GM18499 (cell line): Measurements from ENCODE around the gene MBP.

Experiments
- ATAC-seq: cut with Tn5 transposase; IDR thresholded peaks from one replicate; pipeline ENCODE4 v1.9.1; 2021; ENCODE audit warnings: moderate number of reproducible peaks; ENCODE audit not compliant: insufficient read depth, unreplicated experiment

The MBP gene

GRCh38 chr18:77054606-77055428 is 77.8 kb downstream of the MBP start:
- ATAC-seq = peak; percentile 68

- ATAC-seq = no peak
Observed at GRCh38 chr18:77054288-77054605, 78.3 kb downstream of the MBP start.

- no peak for ATAC-seq
Observed at GRCh38 chr18:77053616-77054287, 78.8 kb downstream of the MBP start.

GRCh38 chr18:77052983-77053309 is 79.6 kb downstream of the MBP start:
- ATAC-seq = no peak

GRCh38 chr18:77052297-77052982 is 80.1 kb downstream of the MBP start:
- ATAC-seq = no peak

GRCh38 chr18:77051581-77052296 is 80.8 kb downstream of the MBP start:
- no peak for ATAC-seq

- no peak for ATAC-seq
Observed at GRCh38 chr18:77049938-77050337, 82.6 kb downstream of the MBP start.

GRCh38 chr18:77047803-77048419 is 84.7 kb downstream of the MBP start:
- ATAC-seq = no peak

GRCh38 chr18:77046994-77047393 is 85.6 kb downstream of the MBP start:
- ATAC-seq = no peak

- ATAC-seq = no peak
Observed at GRCh38 chr18:77046409-77046808, 86.2 kb downstream of the MBP start.

- ATAC-seq = no peak
Observed at GRCh38 chr18:77045677-77046076, 86.9 kb downstream of the MBP start.

- ATAC-seq = no peak
Observed at GRCh38 chr18:77044866-77045664, 87.5 kb downstream of the MBP start.

GRCh38 chr18:77043541-77044280 is 88.9 kb downstream of the MBP start:
- ATAC-seq = no peak

- ATAC-seq = no peak
Observed at GRCh38 chr18:77042583-77042982, 90.0 kb downstream of the MBP start.

- ATAC-seq = no peak
Observed at GRCh38 chr18:77039196-77040130, 93.1 kb downstream of the MBP start.

GRCh38 chr18:77038182-77038858 is 94.3 kb downstream of the MBP start:
- ATAC-seq = no peak

GRCh38 chr18:77037567-77037966 is 95.0 kb downstream of the MBP start:
- ATAC-seq = no peak
